ENCODE data around the gene DLK1.

The DLK1 gene

GRCh38 chr14:100734031-100734990 is 7.6 kb downstream of the DLK1 start:
- no peak for DNase-seq

DNA sequence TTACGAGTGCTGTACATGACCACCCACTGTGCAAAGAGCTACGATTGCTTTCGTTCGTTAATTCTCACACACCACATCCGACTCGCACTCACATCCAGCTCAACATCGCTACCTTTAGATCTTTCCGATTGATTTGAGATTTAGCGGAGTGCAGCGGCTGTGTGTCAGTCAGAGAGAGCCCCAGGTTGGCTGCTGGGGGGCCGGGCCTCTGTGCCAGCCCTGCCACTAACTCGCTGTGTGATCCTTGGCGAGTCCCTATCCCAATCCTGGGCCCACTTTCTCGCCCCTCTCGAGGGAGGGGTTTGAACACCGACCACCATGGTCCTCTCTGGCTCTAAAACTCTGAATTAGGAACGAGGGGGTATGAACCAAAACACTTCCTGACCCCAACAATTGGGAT is 8.6 kb downstream of the DLK1 start:
- DNase-seq = no peak

DNA sequence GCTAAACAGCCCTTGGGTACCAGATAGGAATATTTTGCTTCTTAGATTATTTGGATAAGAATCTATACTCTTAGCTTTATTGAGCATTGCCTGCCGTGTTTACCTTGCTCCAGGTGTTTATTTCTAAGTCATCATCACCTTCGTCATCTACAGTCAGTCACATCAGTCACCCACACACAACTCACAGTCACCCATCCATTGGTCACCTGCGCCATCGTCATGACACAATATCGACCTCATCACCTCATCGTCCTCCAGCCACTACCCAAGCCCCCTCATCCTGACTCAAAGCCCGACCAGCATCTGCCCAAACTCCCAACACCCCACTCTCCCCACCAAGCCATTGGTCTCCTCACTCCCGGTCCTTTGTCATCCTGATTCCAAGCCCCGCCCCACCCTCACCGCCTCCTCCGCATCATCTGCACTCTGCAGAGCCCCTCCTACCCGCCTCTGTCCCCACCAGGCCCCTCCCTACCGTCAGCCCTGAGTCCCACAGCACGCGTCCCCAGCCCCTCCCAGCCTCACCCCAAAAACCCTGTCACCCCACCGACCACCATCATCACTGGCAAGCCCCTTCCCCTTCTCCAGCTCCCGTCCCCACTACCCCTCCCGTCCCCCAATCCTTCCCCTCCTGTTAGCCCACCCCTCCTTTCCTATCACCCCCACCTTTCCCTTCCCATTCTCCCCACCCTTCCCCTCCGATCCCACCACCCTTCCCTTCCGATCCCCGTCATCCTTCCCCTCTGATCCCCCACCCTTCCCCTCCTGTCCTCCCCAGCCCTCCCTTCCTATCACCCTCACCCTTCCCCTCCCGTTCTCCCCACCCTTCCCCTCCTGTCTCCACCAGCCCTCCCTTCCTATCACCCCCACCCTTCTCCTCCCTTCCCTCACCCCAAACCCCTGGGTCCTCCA is 9.8 kb downstream of the DLK1 start:
- DNase-seq = no peak

GRCh38 chr14:100737526-100737925 is 10.8 kb downstream of the DLK1 start:
- DNase-seq = no peak

DNA sequence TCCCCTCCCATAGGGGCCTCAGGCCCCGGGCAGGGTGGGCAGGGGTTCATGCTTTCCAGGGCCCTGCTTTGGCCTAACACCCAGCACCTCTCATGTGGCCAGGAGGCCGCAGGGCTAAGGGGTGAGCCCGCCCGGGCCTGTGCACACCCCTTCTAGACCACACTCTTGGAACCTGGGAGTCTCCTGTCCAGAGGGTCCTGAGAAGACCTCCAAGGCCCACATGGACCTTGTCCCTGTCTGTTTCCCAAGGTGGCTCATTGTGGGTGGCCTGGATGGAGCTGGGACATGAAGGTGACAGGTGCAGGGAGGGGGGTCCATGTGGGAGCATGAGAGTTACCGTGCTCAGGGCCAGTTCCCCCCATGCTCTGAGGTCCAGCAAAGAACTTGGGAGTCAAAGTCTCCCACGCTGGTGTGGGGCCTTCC is 11.6 kb downstream of the DLK1 start:
- no peak for DNase-seq

GRCh38 chr14:100738704-100739131 is 12.0 kb downstream of the DLK1 start:
- no peak for DNase-seq

DNA sequence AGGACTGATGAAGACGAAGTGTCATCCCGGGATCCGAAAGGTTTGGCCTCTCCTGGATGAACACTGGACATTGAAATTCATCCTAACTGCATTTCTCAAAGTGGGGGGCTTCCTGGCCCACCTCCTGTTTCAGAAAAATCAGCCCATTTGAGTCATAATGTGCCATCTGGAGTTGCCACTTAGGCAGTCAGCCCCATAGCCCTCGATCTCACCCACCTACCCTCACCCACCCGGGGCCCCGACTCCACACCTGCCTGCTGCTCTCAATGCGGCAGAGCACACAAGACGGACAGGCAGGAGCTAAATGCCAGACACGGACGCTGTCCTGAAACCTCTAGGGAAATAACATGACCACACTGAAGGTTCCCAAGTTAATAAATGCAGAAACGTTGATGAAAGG is 12.6 kb downstream of the DLK1 start:
- no peak for DNase-seq

- DNase-seq = no peak
Measured at GRCh38 chr14:100740196-100740825, 13.6 kb downstream of the DLK1 start.

- no peak for DNase-seq
Measured at GRCh38 chr14:100740929-100741328, 14.2 kb downstream of the DLK1 start.

DNA sequence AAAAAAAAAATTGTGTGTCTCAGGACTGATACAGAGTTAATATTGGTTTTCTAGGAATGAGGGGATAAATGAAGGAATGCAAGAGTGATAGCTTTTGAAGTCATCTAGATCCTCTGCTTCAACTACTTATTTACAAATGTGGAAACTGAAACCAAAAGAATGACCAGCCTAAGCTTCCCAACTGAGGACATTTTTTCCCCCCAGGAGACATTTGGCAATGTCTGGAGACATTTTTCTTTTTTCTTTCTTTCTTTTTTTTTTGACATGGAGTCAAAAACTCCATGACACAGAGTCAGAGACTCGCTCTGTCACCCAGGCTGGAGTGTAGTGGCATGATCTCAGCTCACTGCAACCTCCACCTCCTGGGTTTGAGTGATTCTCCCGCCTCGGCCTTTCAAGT is 15.3 kb downstream of the DLK1 start:
- DNase-seq = no peak

GRCh38 chr14:100746326-100746725 is 19.6 kb downstream of the DLK1 start:
- no peak for DNase-seq

GRCh38 chr14:100747021-100747586 is 20.4 kb downstream of the DLK1 start:
- no peak for DNase-seq

GRCh38 chr14:100747736-100748135 is 21.0 kb downstream of the DLK1 start:
- DNase-seq = no peak

DNA sequence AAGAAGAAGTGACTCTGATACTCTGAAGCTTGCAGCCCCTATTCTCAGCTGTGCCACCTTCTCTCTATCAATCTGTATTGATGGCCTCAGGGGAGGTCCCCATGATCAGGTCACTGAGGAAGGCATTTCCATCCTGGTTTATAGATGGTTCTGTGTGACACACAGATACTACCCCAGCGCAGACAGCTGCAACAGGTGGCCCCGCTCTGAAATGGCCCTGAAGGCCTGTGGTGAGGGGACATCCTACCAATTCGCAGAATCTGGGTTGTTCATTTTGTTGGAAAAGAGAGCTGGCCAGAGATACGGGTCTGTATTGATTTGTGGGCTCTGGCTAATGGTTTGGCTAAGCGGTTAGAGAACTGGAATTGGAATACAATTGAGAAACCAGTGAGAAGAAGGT is 21.7 kb downstream of the DLK1 start:
- DNase-seq = no peak

DNA sequence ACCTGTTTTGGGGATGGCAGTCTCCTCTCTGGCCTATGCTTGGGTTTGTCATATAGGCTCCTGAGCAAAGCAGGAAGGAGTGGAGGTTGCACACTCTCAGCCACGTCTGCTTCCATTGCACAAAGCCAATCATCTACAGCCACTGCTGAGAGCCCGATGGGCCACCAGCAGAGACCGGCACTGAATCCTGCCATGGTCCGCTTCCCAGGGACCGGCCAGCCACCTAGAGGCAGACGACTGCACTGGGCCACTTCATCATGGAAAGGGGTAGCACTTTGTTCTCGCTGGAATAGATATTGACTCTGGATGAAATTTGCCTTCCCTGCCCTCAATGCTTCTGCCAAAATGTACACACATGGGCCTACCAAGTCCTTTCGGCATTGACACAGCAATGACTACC is 22.3 kb downstream of the DLK1 start:
- DNase-seq = no peak

DNA sequence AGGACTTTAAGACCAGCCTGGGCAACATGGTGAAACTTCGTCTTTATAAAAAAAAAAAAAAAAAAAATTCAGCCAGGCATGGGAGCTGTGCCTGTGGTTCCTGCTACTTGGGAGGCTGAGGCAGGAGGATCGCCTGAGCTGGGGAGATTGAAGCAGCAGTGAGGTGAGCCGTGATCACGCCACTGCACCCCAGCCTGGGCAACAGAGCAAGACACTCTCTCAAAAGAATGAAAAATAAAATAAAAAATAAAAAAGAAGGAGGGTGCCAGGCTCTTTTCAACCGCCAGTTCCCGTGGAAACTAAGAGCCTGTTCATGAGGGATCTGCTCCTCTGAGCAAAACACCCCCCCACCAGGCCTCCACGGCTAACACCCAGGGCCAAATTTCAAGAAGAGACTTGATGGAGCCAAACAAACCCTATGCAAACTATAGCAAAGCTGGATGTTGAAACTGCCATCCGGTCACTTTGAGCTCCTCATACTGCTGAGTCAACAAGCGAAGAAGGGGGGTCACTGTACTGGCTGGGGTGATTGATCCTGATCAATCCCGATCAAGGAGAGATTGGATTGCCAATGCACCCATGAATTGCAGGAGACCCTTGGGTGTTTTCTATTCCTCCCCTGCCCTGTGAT is 23.4 kb downstream of the DLK1 start:
- DNase-seq = no peak

- DNase-seq = no peak
Measured at GRCh38 chr14:100750762-100751699, 24.3 kb downstream of the DLK1 start.

GRCh38 chr14:100754020-100754419 is 27.3 kb downstream of the DLK1 start:
- DNase-seq = no peak

DNA sequence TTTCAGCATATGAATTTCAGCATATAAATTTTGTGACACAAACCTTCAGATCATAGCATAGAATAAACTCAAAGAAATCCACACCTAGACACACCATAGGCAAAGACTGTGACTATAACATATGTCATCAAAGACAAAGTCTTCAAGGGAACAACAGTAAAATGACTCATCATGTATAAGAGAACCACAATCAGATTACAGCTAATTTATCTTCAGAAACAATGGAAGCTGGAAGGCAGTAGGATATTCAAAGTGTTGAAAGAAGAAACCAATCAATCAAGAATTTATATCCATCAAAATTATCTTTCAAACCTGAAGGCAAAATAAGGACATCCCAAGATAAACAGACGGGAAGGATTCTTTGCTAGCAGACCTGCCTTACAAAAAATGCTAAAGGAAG is 29.0 kb downstream of the DLK1 start:
- no peak for DNase-seq

DNA sequence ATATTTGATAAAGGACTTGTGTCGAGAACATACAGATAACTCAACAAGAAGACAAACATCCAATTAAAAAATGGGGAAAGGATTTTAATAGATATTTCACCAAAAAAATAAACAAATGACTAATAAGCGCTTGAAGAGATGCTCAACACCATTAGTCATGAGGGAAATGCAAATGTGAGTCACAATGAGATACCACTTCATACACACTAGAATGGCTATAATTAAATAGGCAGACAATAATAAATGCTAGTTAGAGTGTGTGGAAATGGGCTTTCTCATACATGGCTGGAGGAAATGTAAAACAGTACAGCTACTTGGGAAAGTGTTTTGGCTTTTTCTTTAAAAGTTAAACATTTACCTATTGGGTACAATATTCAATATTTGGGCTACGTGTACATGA is 34.8 kb downstream of the DLK1 start:
- DNase-seq = no peak

GRCh38 chr14:100762089-100762515 is 35.4 kb downstream of the DLK1 start:
- no peak for DNase-seq
